ENCODE results near the gene CPNE7.

GRCh38 chr16:89572073-89572484 is 3.5 kb upstream of the CPNE7 start:
- no peak for TF ChIP-seq ZBTB40 (IDR thresholded peaks at IDR 0.05)
- TF ChIP-seq ZBTB40 (CRISPR knock-in tag; IDR thresholded peaks at IDR 0.05): no peak
- TF ChIP-seq, protein P1, sequence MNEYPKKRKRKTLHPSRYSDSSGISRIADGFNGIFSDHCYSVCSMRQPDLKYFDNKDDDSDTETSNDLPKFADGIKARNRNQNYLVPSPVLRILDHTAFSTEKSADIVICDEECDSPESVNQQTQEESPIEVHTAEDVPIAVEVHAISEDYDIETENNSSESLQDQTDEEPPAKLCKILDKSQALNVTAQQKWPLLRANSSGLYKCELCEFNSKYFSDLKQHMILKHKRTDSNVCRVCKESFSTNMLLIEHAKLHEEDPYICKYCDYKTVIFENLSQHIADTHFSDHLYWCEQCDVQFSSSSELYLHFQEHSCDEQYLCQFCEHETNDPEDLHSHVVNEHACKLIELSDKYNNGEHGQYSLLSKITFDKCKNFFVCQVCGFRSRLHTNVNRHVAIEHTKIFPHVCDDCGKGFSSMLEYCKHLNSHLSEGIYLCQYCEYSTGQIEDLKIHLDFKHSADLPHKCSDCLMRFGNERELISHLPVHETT (CRISPR knock-in tag; conservative IDR thresholded peaks at IDR 0.05): no peak
- TF ChIP-seq, protein P2, sequence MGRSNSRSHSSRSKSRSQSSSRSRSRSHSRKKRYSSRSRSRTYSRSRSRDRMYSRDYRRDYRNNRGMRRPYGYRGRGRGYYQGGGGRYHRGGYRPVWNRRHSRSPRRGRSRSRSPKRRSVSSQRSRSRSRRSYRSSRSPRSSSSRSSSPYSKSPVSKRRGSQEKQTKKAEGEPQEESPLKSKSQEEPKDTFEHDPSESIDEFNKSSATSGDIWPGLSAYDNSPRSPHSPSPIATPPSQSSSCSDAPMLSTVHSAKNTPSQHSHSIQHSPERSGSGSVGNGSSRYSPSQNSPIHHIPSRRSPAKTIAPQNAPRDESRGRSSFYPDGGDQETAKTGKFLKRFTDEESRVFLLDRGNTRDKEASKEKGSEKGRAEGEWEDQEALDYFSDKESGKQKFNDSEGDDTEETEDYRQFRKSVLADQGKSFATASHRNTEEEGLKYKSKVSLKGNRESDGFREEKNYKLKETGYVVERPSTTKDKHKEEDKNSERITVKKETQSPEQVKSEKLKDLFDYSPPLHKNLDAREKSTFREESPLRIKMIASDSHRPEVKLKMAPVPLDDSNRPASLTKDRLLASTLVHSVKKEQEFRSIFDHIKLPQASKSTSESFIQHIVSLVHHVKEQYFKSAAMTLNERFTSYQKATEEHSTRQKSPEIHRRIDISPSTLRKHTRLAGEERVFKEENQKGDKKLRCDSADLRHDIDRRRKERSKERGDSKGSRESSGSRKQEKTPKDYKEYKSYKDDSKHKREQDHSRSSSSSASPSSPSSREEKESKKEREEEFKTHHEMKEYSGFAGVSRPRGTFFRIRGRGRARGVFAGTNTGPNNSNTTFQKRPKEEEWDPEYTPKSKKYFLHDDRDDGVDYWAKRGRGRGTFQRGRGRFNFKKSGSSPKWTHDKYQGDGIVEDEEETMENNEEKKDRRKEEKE (IDR thresholded peaks at IDR 0.05): no peak
- TF ChIP-seq CREB1 (IDR thresholded peaks at IDR 0.05): no peak
- TF ChIP-seq CREB1 (CRISPR knock-in tag; IDR thresholded peaks at IDR 0.05): no peak
- TF ChIP-seq NR2F2 (IDR thresholded peaks at IDR 0.05; ENCODE audit: borderline replicate concordance, low read depth): no peak
- TF ChIP-seq ATF2 (CRISPR knock-in tag; IDR thresholded peaks at IDR 0.05): no peak
- TF ChIP-seq EP300 (IDR thresholded peaks at IDR 0.05; ENCODE audit: low read depth in 2 of 2, low read length in 2 of 2): no peak
- no peak for TF ChIP-seq EP300 (CRISPR knock-in tag; IDR thresholded peaks at IDR 0.05; ENCODE audit: borderline replicate concordance)
- TF ChIP-seq RFX5 (IDR thresholded peaks at IDR 0.05; ENCODE audit: low read depth, low read length): no peak
- TF ChIP-seq ZNF414 (CRISPR knock-in tag; IDR thresholded peaks at IDR 0.05): no peak
- TF ChIP-seq NFRKB (IDR thresholded peaks at IDR 0.05): no peak
- no peak for TF ChIP-seq TCF7 (IDR thresholded peaks at IDR 0.05; ENCODE audit: low read depth)
- TF ChIP-seq TAF1 (CRISPR knock-in tag; IDR thresholded peaks at IDR 0.05): no peak
- no peak for TF ChIP-seq CTCF (CRISPR knock-in tag; IDR thresholded peaks at IDR 0.05)
- no peak for TF ChIP-seq FLYWCH1 (CRISPR knock-in tag; IDR thresholded peaks at IDR 0.05)

All from HepG2 (cell line).